MM.1S (cell line): ENCODE data around the gene BORA.

ENCODE experiments used
- DNase-seq: peaks from one replicate; pipeline ENCODE4 v3.0.0-alpha.2; 2015
- H2AFZ ChIP-seq: fragments of 300-600 bp; sonication (generic); 2 replicates; pipeline ENCODE4 v1.6.0; 2016; ENCODE audit warnings: antibody characterized with exemption, low read length
- H3F3A ChIP-seq: fragments of 300-600 bp; sonication (generic); 2 replicates; pipeline ENCODE4 v1.6.1; 2016; ENCODE audit warnings: mild to moderate bottlenecking, antibody characterized with exemption, low read length, moderate library complexity, mixed read lengths; ENCODE audit not compliant: insufficient read depth
- H3K27ac ChIP-seq: fragments of 300-600 bp; sonication (generic); 2 replicates; pipeline ENCODE4 v1.5.1; 2016; ENCODE audit warnings: mild to moderate bottlenecking, low read length
- H3K27me3 ChIP-seq: fragments of 300-600 bp; sonication (generic); replicated peaks from 2 replicates; pipeline ENCODE4 v1.6.0; 2016; ENCODE audit warnings: low read length; ENCODE audit not compliant: insufficient read depth
- H3K36me3 ChIP-seq: fragments of 300-600 bp; sonication (generic); replicated peaks from 2 replicates; pipeline ENCODE4 v1.6.1; 2016; ENCODE audit warnings: mild to moderate bottlenecking, low read length, mixed read lengths; ENCODE audit not compliant: insufficient read depth
- H3K4me1 ChIP-seq: fragments of 300-600 bp; sonication (generic); 2 replicates; pipeline ENCODE4 v1.6.1; 2016; ENCODE audit warnings: low read length, mixed read lengths
- H3K4me2 ChIP-seq: fragments of 300-600 bp; sonication (generic); 2 replicates; pipeline ENCODE4 v1.6.0; 2016; ENCODE audit warnings: low read depth, low read length
- H3K4me3 ChIP-seq: fragments of 300-600 bp; sonication (generic); 2 replicates; pipeline ENCODE4 v1.5.1; 2016; ENCODE audit warnings: low read length, mixed read lengths
- H3K79me2 ChIP-seq: fragments of 300-600 bp; sonication (generic); 2 replicates; pipeline ENCODE4 v1.6.1; 2016; ENCODE audit warnings: mixed run types, low read length, mixed read lengths
- H3K9ac ChIP-seq: fragments of 300-600 bp; sonication (generic); 2 replicates; pipeline ENCODE4 v1.6.1; 2016; ENCODE audit warnings: low read length, mixed read lengths
- H3K9me2 ChIP-seq: fragments of 300-600 bp; sonication (generic); replicated peaks from 2 replicates; pipeline ENCODE4 v1.6.1; 2016; ENCODE audit warnings: mild to moderate bottlenecking, low read length, mixed read lengths; ENCODE audit not compliant: insufficient read depth
- H3K9me3 ChIP-seq: fragments of 300-600 bp; sonication (generic); replicated peaks from 2 replicates; pipeline ENCODE4 v1.6.1; 2016; ENCODE audit warnings: mild to moderate bottlenecking, low read length, mixed read lengths; ENCODE audit not compliant: insufficient read depth
- H4K20me1 ChIP-seq: fragments of 300-600 bp; sonication (generic); 2 replicates; pipeline ENCODE4 v1.6.1; 2016; ENCODE audit warnings: mild to moderate bottlenecking, low read length, moderate library complexity, mixed read lengths; ENCODE audit not compliant: insufficient read depth
- EZH2 ChIP-seq: fragments of 300-600 bp; sonication (generic); optimal IDR thresholded peaks from 2 replicates; pipeline ENCODE3; 2017; ENCODE audit warnings: low read depth, mild to moderate bottlenecking, antibody characterized with exemption, low read length, mixed read lengths
- EZH2phosphoT487 ChIP-seq: fragments of 300-600 bp; sonication (generic); IDR thresholded peaks from 2 replicates; pipeline ENCODE4 v1.6.1; 2018; ENCODE audit warnings: antibody characterized with exemption, low read length
- TF ChIP-seq, protein P1 (sequence below): fragments of 300-600 bp; sonication (generic); IDR thresholded peaks from 2 replicates; pipeline ENCODE4 v1.5.1; 2016; ENCODE audit warnings: antibody characterized with exemption, low read length, mixed read lengths

The BORA gene

DNA sequence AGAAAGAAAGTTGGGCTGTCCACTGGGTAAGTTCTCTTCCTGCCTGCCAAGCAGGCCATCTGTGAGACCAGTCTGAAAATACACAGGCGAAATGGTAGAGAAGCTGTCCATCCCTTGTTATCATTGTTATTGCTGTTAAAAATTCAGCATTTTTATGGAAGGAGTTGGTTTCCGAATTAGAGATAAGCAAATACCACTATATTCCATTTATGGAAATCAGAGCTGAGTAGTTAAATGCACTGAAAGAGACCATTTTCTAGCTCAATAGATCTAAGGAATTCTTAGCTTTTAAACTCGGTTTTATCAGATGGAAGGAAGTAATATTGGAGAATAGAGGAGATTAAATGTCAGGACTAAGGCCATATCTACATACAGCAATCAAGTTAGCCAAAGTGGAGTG, 41.0 kb upstream of the BORA start:
- H3K36me3 ChIP-seq = no peaks in the 10 kb centered on the region
- H3K4me3 ChIP-seq = no peak overlapping the region
- H3K79me2 ChIP-seq = no peaks in the 10 kb centered on the region
- no peak for DNase-seq
- H3K27me3 ChIP-seq = no peaks in the 10 kb centered on the region
- no peaks in the 10 kb centered on the region for H4K20me1 ChIP-seq
- H3K9ac ChIP-seq = no peak overlapping the region
- no peaks in the 10 kb centered on the region for H3K4me1 ChIP-seq
- H3F3A ChIP-seq = no peaks in the 10 kb centered on the region
- no peak overlapping the region for H2AFZ ChIP-seq
- H3K9me2 ChIP-seq = no peaks in the 10 kb centered on the region
- no peak for TF ChIP-seq EZH2phosphoT487
- TF ChIP-seq, protein P1, sequence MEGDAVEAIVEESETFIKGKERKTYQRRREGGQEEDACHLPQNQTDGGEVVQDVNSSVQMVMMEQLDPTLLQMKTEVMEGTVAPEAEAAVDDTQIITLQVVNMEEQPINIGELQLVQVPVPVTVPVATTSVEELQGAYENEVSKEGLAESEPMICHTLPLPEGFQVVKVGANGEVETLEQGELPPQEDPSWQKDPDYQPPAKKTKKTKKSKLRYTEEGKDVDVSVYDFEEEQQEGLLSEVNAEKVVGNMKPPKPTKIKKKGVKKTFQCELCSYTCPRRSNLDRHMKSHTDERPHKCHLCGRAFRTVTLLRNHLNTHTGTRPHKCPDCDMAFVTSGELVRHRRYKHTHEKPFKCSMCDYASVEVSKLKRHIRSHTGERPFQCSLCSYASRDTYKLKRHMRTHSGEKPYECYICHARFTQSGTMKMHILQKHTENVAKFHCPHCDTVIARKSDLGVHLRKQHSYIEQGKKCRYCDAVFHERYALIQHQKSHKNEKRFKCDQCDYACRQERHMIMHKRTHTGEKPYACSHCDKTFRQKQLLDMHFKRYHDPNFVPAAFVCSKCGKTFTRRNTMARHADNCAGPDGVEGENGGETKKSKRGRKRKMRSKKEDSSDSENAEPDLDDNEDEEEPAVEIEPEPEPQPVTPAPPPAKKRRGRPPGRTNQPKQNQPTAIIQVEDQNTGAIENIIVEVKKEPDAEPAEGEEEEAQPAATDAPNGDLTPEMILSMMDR = no peak
- TF ChIP-seq EZH2 = no peak
- H3K9me3 ChIP-seq = no peaks in the 10 kb centered on the region
- no peak overlapping the region for H3K4me2 ChIP-seq
- H3K27ac ChIP-seq = no peak overlapping the region

DNA sequence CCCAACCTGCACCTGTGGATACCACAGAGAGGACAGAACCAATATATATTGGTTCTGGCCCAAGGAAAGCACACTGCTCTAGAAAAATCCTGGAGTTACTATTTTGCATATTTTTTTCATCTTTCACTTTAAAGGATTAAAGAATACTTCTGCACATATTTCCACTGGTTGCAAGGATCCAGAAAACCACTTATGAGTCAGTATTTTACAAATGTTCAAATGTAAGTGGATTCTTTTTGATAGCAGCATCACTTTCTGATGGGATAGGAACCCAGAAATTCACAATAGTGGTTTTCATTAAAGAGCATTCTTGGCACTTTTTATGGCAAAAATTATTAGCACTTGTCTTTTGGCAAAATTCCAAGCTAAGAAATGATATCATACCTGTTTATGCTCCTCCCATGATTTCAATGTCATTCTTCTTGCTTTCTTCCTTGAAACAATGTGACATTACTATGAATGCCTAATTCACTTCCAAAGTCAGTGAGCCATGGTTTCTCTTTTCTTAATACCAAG, 38.5 kb upstream of the BORA start:
- Histone ChIP-seq H3K27ac (no peak overlapping the region), H3K9ac (no peak overlapping the region), H3K4me1 (no peaks in the 10 kb centered on the region), H3K9me3 (no peaks in the 10 kb centered on the region), H3K27me3 (no peaks in the 10 kb centered on the region), H3K4me2 (no peak overlapping the region), H4K20me1 (no peaks in the 10 kb centered on the region), H2AFZ (no peak overlapping the region), H3K79me2 (no peaks in the 10 kb centered on the region), H3K4me3 (no peak overlapping the region), H3K36me3 (no peaks in the 10 kb centered on the region), H3K9me2 (no peaks in the 10 kb centered on the region), H3F3A (no peaks in the 10 kb centered on the region)
- DNase-seq = no peak
- TF ChIP-seq EZH2phosphoT487 (no peak), EZH2 (no peak)
- TF ChIP-seq, protein P1 = no peak

DNA sequence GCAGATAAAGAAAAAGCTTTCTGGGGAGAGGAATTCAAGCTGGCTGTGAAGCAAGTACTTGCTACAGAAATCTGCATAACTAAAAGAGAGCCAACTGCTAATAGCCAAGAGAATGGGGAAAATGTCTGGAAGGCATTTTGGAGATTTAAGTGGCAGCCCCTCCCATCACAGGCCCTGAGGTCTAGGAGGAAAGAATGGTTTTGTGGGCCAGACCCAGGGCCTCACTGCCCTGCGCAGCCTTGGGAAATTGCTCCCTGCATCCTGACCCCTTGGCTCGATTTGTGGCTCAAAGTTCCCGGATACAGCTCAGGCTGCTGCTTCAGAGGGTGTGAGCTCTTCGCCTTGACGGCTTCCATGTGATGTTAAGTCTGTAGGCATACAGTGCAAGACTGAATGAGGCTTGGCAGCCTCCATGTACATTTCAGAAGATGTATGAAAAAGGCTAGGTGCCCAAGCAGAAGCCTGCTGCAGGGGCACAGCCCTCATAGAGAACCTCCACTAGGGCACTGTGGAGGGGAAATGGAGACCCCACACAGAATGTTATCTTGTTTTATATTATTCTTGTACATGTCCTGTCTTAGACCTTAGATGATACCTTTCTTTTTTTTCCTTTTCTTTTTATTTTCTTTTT, 34.7 kb upstream of the BORA start:
- Histone ChIP-seq H3K9ac (no peak overlapping the region), H3K4me2 (no peak overlapping the region)

More for the DNA sequence above, 34.7 kb upstream of the BORA start:
- no peaks in the 10 kb centered on the region for H4K20me1 ChIP-seq
- H3K27me3 ChIP-seq = no peaks in the 10 kb centered on the region
- no peak for DNase-seq
- H3F3A ChIP-seq = no peaks in the 10 kb centered on the region
- TF ChIP-seq, protein P1 = no peak
- TF ChIP-seq EZH2 (no peak), EZH2phosphoT487 (no peak)
- no peaks in the 10 kb centered on the region for H3K9me3 ChIP-seq
- H3K4me3 ChIP-seq = no peak overlapping the region
- H3K27ac ChIP-seq = no peak overlapping the region
- no peaks in the 10 kb centered on the region for H3K36me3 ChIP-seq
- H3K4me1 ChIP-seq = no peaks in the 10 kb centered on the region
- H3K79me2 ChIP-seq = no peaks in the 10 kb centered on the region
- no peaks in the 10 kb centered on the region for H3K9me2 ChIP-seq
- H2AFZ ChIP-seq = no peak overlapping the region
